ENCODE results near the gene XYLT1. TPM values are rescaled to one million over a fixed set of nuclear protein-coding genes. Genes with fewer than 3 reads are reported as not detected.

The XYLT1 gene
- total RNA-seq, 1 experiment from 2014 or later, result 25.0 TPM

- Mint-ChIP-seq H3K4me3 (no peak overlapping the region), H3K36me3 (0 out of 2 replicates have a peak, but pooled peaks cover 2% of the 10 kb centered on the region), H3K4me1 (no peaks in the 10 kb centered on the region), H3K27me3 (ENCODE audit: low read depth) (no peaks in the 10 kb centered on the region), H3K27ac (no peak overlapping the region; the same call in 1 of the 2 replicates), H3K9me3 (peaks cover 4% of the 10 kb centered on the region; the same call in 1 of the 2 replicates)
- ChIA-PET POLR2A (interaction anchor here (1.2 kb wide), 1 partner anchor 116 kb away, joined by 3 read pairs; no protein-coding TSS in a partner anchor), CTCF (interaction anchor here (1.0 kb wide), 2 partner anchors 38 to 121 kb away, joined by 3 to 5 read pairs; no protein-coding TSS in a partner anchor)
- no peak for ATAC-seq
- no peak for DNase-seq (ENCODE audit: low spot score)
- TF ChIP-seq ATF3 (CRISPR knock-in tag; conservative IDR thresholded peaks at IDR 0.05), result no peak
- no peak for TF ChIP-seq SMAD4 (CRISPR knock-in tag; IDR thresholded peaks at IDR 0.05)
- no peak for TF ChIP-seq ETV6 (CRISPR knock-in tag; IDR thresholded peaks at IDR 0.05)
- no peak for TF ChIP-seq ZNF416 (CRISPR knock-in tag; IDR thresholded peaks at IDR 0.05)
- no peak for TF ChIP-seq PREB (CRISPR knock-in tag; IDR thresholded peaks at IDR 0.05; ENCODE audit: borderline replicate concordance)
- no peak for TF ChIP-seq AFF4 (CRISPR knock-in tag; IDR thresholded peaks at IDR 0.05; ENCODE audit: borderline replicate concordance)
- TF ChIP-seq NR2C2 (CRISPR knock-in tag; IDR thresholded peaks at IDR 0.05), result no peak
- TF ChIP-seq ELF4 (CRISPR knock-in tag; IDR thresholded peaks at IDR 0.05; ENCODE audit: low read depth), result no peak
- no peak for TF ChIP-seq ARID4B (CRISPR knock-in tag; IDR thresholded peaks at IDR 0.05; ENCODE audit: borderline replicate concordance)
- no peak for TF ChIP-seq ZNF232 (CRISPR knock-in tag; IDR thresholded peaks at IDR 0.05)
- TF ChIP-seq TCF7 (CRISPR knock-in tag; IDR thresholded peaks at IDR 0.05; ENCODE audit: low read depth), result no peak
- TF ChIP-seq ATF6 (CRISPR knock-in tag; IDR thresholded peaks at IDR 0.05), result no peak
- no peak for TF ChIP-seq FOXP4 (CRISPR knock-in tag; IDR thresholded peaks at IDR 0.05)
Observed at GRCh38 chr16:17346621-17347569, 123.9 kb downstream of the XYLT1 start.
